KOPT-K1 (cell line): ENCODE data around the gene ZNF749.

Experiments used
- H3K27ac ChIP-seq: fragments of 200-600 bp; sonication (generic); 2 replicates; pipeline ENCODE4 v1.5.1; 2016; ENCODE audit warnings: antibody characterized with exemption, mild to moderate bottlenecking, low read depth, low read length; ENCODE audit not compliant: poor library complexity, severe bottlenecking
- H3K36me3 ChIP-seq: fragments of 200-600 bp; sonication (generic); 2 replicates; pipeline ENCODE4 v1.5.1; 2017; ENCODE audit warnings: antibody characterized with exemption, mild to moderate bottlenecking, low read length, moderate library complexity; ENCODE audit not compliant: insufficient read depth
- H3K9me3 ChIP-seq: fragments of 200-600 bp; sonication (generic); 2 replicates; pipeline ENCODE4 v1.5.1; 2017; ENCODE audit warnings: antibody characterized with exemption, low read length, mild to moderate bottlenecking; ENCODE audit not compliant: insufficient read depth, poor library complexity, severe bottlenecking

Gene ZNF749

GRCh38 chr19:57435062-57435978 is at the start of gene ZNF749:
ZNF749 (plus strand) TSS chr19:57435325; CDS start chr19:57435579, 254 bp downstream.
- Histone ChIP-seq H3K9me3 (no peaks in the 10 kb centered on the region), H3K36me3 (peaks cover 23% of the 10 kb centered on the region), H3K27ac (peak within 1 kb of the TSS; percentile 51)

GRCh38 chr19:57389194-57389729 is 45.9 kb upstream of the ZNF749 start:
- H3K36me3 ChIP-seq: peaks cover 6% of the 10 kb centered on the region
- peak overlapping the region; percentile 85 for H3K27ac ChIP-seq
- H3K9me3 ChIP-seq: no peaks in the 10 kb centered on the region

GRCh38 chr19:57389730-57390598 is 45.2 kb upstream of the ZNF749 start, which contains the start of gene ZNF548:
ZNF548 (plus strand) TSS chr19:57389854; CDS start chr19:57390100, 246 bp downstream.
- H3K36me3 ChIP-seq: peaks cover 11% of the 10 kb centered on the region
- no peaks in the 10 kb centered on the region for H3K9me3 ChIP-seq
- H3K27ac ChIP-seq: peak within 1 kb of the TSS; percentile 85

- Histone ChIP-seq H3K36me3 (peaks cover 63% of the 10 kb centered on the region), H3K27ac (no peak overlapping the region), H3K9me3 (peaks cover 11% of the 10 kb centered on the region)
These were observed 39.4 kb upstream of the ZNF749 start for GRCh38 chr19:57395710-57396109.

GRCh38 chr19:57398868-57399267 is 36.3 kb upstream of the ZNF749 start:
- H3K27ac ChIP-seq: no peak overlapping the region
- peaks cover 71% of the 10 kb centered on the region for H3K36me3 ChIP-seq
- H3K9me3 ChIP-seq: peaks cover 28% of the 10 kb centered on the region

GRCh38 chr19:57403737-57404563 is 31.2 kb upstream of the ZNF749 start:
- Histone ChIP-seq H3K36me3 (peaks cover 23% of the 10 kb centered on the region), H3K9me3 (peaks cover 24% of the 10 kb centered on the region), H3K27ac (no peak overlapping the region)

GRCh38 chr19:57406516-57407123 is 28.5 kb upstream of the ZNF749 start:
- peaks cover 19% of the 10 kb centered on the region for H3K9me3 ChIP-seq
- no peak overlapping the region for H3K27ac ChIP-seq
- peaks cover 11% of the 10 kb centered on the region for H3K36me3 ChIP-seq

GRCh38 chr19:57410877-57411671 is 24.1 kb upstream of the ZNF749 start, which contains the start of gene ZNF17:
ZNF17 (plus strand) TSS chr19:57411161; CDS start chr19:57413616, 2,455 bp downstream.
- Histone ChIP-seq H3K9me3 (no peaks in the 10 kb centered on the region), H3K36me3 (peaks cover 20% of the 10 kb centered on the region), H3K27ac (peak within 1 kb of the TSS; percentile 51)

- Histone ChIP-seq H3K27ac (no peak overlapping the region), H3K9me3 (no peaks in the 10 kb centered on the region), H3K36me3 (peaks cover 65% of the 10 kb centered on the region)
These were observed 15.7 kb upstream of the ZNF749 start for GRCh38 chr19:57419439-57419838.

- H3K9me3 ChIP-seq: no peaks in the 10 kb centered on the region
- H3K27ac ChIP-seq: no peak overlapping the region
- peaks cover 53% of the 10 kb centered on the region for H3K36me3 ChIP-seq
These were observed 14.1 kb upstream of the ZNF749 start for GRCh38 chr19:57421037-57421436.

- Histone ChIP-seq H3K9me3 (no peaks in the 10 kb centered on the region), H3K36me3 (peaks cover 19% of the 10 kb centered on the region), H3K27ac (peak overlapping the region; percentile 51)
These were observed 601 bp upstream of the ZNF749 start for GRCh38 chr19:57434386-57435061.

- no peaks in the 10 kb centered on the region for H3K9me3 ChIP-seq
- H3K36me3 ChIP-seq: peaks cover 23% of the 10 kb centered on the region
- peak overlapping the region; percentile 51 for H3K27ac ChIP-seq
These were observed 1.3 kb downstream of the ZNF749 start for GRCh38 chr19:57436417-57436816.

- H3K9me3 ChIP-seq: peaks cover 1% of the 10 kb centered on the region
- H3K27ac ChIP-seq: no peak overlapping the region
- peaks cover 38% of the 10 kb centered on the region for H3K36me3 ChIP-seq
These were observed 2.8 kb downstream of the ZNF749 start for GRCh38 chr19:57437931-57438330.
